MG63 (cell line): ENCODE results near the gene GRAMD2A. TPM values are rescaled to one million over a fixed set of nuclear protein-coding genes. Genes with fewer than 3 reads are reported as not detected.
"Not testable (repeated sequence)": the region's sequence is repeated elsewhere in the genome, so short reads cannot be mapped to it uniquely, and the experiment has no call there.

Experiments used
- DNase-seq: peaks from one replicate; pipeline ENCODE4 v3.0.0-alpha.2; 2020
- H3K27me3 ChIP-seq: fragments of 250-450 bp; sonication (Bioruptor Pico); 2 replicates; pipeline ENCODE4 v1.5.1; 2020; ENCODE audit warnings: mild to moderate bottlenecking, moderate library complexity
- H3K36me3 ChIP-seq: fragments of 250-450 bp; sonication (Bioruptor Pico); 2 replicates; pipeline ENCODE4 v1.5.1; 2020; ENCODE audit warnings: mild to moderate bottlenecking, moderate library complexity
- H3K4me3 ChIP-seq: fragments of 250-450 bp; sonication (Bioruptor Pico); 2 replicates; pipeline ENCODE4 v1.5.1; 2020; ENCODE audit warnings: mild to moderate bottlenecking, moderate library complexity
- H3K9me3 ChIP-seq: fragments of 250-450 bp; sonication (Bioruptor Pico); 2 replicates; pipeline ENCODE4 v1.5.1; 2020; ENCODE audit warnings: mild to moderate bottlenecking, moderate library complexity
- total RNA-seq: library from RNA; depleted of rRNA; stranded (reverse); fragments of >200 nt; shearing (Covaris generic); gene quantifications from 2 replicates; pipeline ENCODE4 v1.2.3, GENCODE V29; 2014; ENCODE audit warnings: low replicate concordance

Gene GRAMD2A
- total RNA-seq, 1 experiment from 2014 or later: not detected

- Histone ChIP-seq H3K9me3 (no peaks in the 10 kb centered on the region), H3K27me3 (no peaks in the 10 kb centered on the region), H3K4me3 (no peak overlapping the region), H3K36me3 (no peaks in the 10 kb centered on the region)
- DNase-seq: no peak
These were observed 18.5 kb downstream of the GRAMD2A start for GRCh38 chr15:72178976-72179585.

- H3K9me3 ChIP-seq: no peaks in the 10 kb centered on the region
- no peaks in the 10 kb centered on the region for H3K36me3 ChIP-seq
- DNase-seq: no peak
- H3K27me3 ChIP-seq: no peaks in the 10 kb centered on the region
- no peak overlapping the region for H3K4me3 ChIP-seq
These were observed 20.8 kb downstream of the GRAMD2A start for GRCh38 chr15:72176743-72177142.

GRCh38 chr15:72176159-72176558, 21.4 kb downstream of the GRAMD2A start:
- no peak overlapping the region for H3K4me3 ChIP-seq
- no peaks in the 10 kb centered on the region for H3K9me3 ChIP-seq
- H3K36me3 ChIP-seq: no peaks in the 10 kb centered on the region
- DNase-seq: no peak
- no peaks in the 10 kb centered on the region for H3K27me3 ChIP-seq

- H3K4me3 ChIP-seq: no peak overlapping the region
- H3K27me3 ChIP-seq: no peaks in the 10 kb centered on the region
- no peak for DNase-seq
- H3K36me3 ChIP-seq: no peaks in the 10 kb centered on the region
- no peaks in the 10 kb centered on the region for H3K9me3 ChIP-seq
These were observed 22.2 kb downstream of the GRAMD2A start for GRCh38 chr15:72175186-72176044.

GRCh38 chr15:72174551-72175165, 22.9 kb downstream of the GRAMD2A start:
- Histone ChIP-seq H3K36me3 (no peaks in the 10 kb centered on the region), H3K27me3 (no peaks in the 10 kb centered on the region), H3K4me3 (no peak overlapping the region), H3K9me3 (no peaks in the 10 kb centered on the region)
- DNase-seq: no peak

GRCh38 chr15:72173864-72174550, 23.6 kb downstream of the GRAMD2A start:
- Histone ChIP-seq H3K36me3 (no peaks in the 10 kb centered on the region), H3K9me3 (no peaks in the 10 kb centered on the region), H3K27me3 (no peaks in the 10 kb centered on the region), H3K4me3 (no peak overlapping the region)
- no peak for DNase-seq

- DNase-seq: no peak
- Histone ChIP-seq H3K4me3 (no peak overlapping the region), H3K9me3 (no peaks in the 10 kb centered on the region)
These were observed 24.2 kb downstream of the GRAMD2A start for GRCh38 chr15:72173401-72173800.

GRCh38 chr15:72172796-72173195, 24.8 kb downstream of the GRAMD2A start:
- no peak for DNase-seq
- H3K27me3 ChIP-seq: no peaks in the 10 kb centered on the region
- H3K4me3 ChIP-seq: no peak overlapping the region
- H3K36me3 ChIP-seq: no peaks in the 10 kb centered on the region
- no peaks in the 10 kb centered on the region for H3K9me3 ChIP-seq

More at GRCh38 chr15:72173401-72173800, 24.2 kb downstream of the GRAMD2A start:
- H3K27me3 ChIP-seq: no peaks in the 10 kb centered on the region
- H3K36me3 ChIP-seq: no peaks in the 10 kb centered on the region

- DNase-seq, H3K27me3 ChIP-seq: not testable (repeated sequence)
These were observed 25.6 kb downstream of the GRAMD2A start for GRCh38 chr15:72171978-72172377.

GRCh38 chr15:72170691-72171090, 26.9 kb downstream of the GRAMD2A start:
- H3K9me3 ChIP-seq: no peaks in the 10 kb centered on the region
- H3K27me3 ChIP-seq: no peaks in the 10 kb centered on the region
- H3K4me3 ChIP-seq: no peak overlapping the region

More at GRCh38 chr15:72171978-72172377, 25.6 kb downstream of the GRAMD2A start:
- H3K36me3 ChIP-seq, H3K4me3 ChIP-seq, H3K9me3 ChIP-seq: not testable (repeated sequence)

GRCh38 chr15:72169921-72170611, 27.5 kb downstream of the GRAMD2A start:
- H3K36me3 ChIP-seq: no peaks in the 10 kb centered on the region
- H3K4me3 ChIP-seq: no peak overlapping the region
- no peaks in the 10 kb centered on the region for H3K27me3 ChIP-seq
- H3K9me3 ChIP-seq: no peaks in the 10 kb centered on the region
- no peak for DNase-seq

More at GRCh38 chr15:72170691-72171090, 26.9 kb downstream of the GRAMD2A start:
- no peak for DNase-seq
- no peaks in the 10 kb centered on the region for H3K36me3 ChIP-seq

- H3K4me3 ChIP-seq: no peak overlapping the region
- H3K9me3 ChIP-seq: no peaks in the 10 kb centered on the region
- H3K27me3 ChIP-seq: no peaks in the 10 kb centered on the region
- H3K36me3 ChIP-seq: no peaks in the 10 kb centered on the region
- no peak for DNase-seq
These were observed 28.2 kb downstream of the GRAMD2A start for GRCh38 chr15:72169236-72169920.

- Histone ChIP-seq H3K27me3 (no peaks in the 10 kb centered on the region), H3K9me3 (no peaks in the 10 kb centered on the region)
- no peak for DNase-seq
These were observed 28.8 kb downstream of the GRAMD2A start for GRCh38 chr15:72168808-72169190.

GRCh38 chr15:72168131-72168807, 29.3 kb downstream of the GRAMD2A start:
- Histone ChIP-seq H3K36me3 (no peaks in the 10 kb centered on the region), H3K9me3 (no peaks in the 10 kb centered on the region), H3K27me3 (no peaks in the 10 kb centered on the region), H3K4me3 (no peak overlapping the region)
- DNase-seq: peak; percentile 14

More at GRCh38 chr15:72168808-72169190, 28.8 kb downstream of the GRAMD2A start:
- Histone ChIP-seq H3K4me3 (no peak overlapping the region), H3K36me3 (no peaks in the 10 kb centered on the region)

GRCh38 chr15:72167445-72167844, 30.1 kb downstream of the GRAMD2A start:
- no peaks in the 10 kb centered on the region for H3K9me3 ChIP-seq
- no peak overlapping the region for H3K4me3 ChIP-seq
- H3K27me3 ChIP-seq: no peaks in the 10 kb centered on the region
- H3K36me3 ChIP-seq: no peaks in the 10 kb centered on the region
- no peak for DNase-seq
